Measurements from ENCODE around the gene TXNL4A.
A peak's percentile ranks its signal among the peaks of the same experiment; 100 is the strongest.

TXNL4A gene

GRCh38 chr18:79982736-79983135, 5.6 kb downstream of the TXNL4A start:
- ATAC-seq (ENCODE audit: insufficient read depth, low read depth) (peak; percentile 61; the same call in 1 of the 3 replicates), DNase-seq (peak; percentile 43)
- Histone ChIP-seq H3K27me3 (ENCODE audit: insufficient read depth, low read length, poor library complexity) (no peaks in the 10 kb centered on the region), H3K4me2 (ENCODE audit: insufficient read depth, low read length) (peak overlapping the region; percentile 24; the same call in 1 of the 2 replicates), H3K79me2 (ENCODE audit: insufficient read depth, low read length) (peaks cover 100% of the 10 kb centered on the region), H3K9ac (ENCODE audit: low read depth, low read length) (no peak overlapping the region), H3K27ac (ENCODE audit: low read length) (no peak overlapping the region), H2AFZ (ENCODE audit: low read depth, low read length) (no peak overlapping the region), H3K36me3 (ENCODE audit: insufficient read depth, low read length) (peaks cover 70% of the 10 kb centered on the region), H3K9me3 (ENCODE audit: insufficient read depth, low read length, severe bottlenecking) (no peaks in the 10 kb centered on the region), H4K20me1 (ENCODE audit: insufficient read depth, low read length) (peaks cover 98% of the 10 kb centered on the region), H3K4me3 (ENCODE audit: low read depth in 1 of 2, low read length in 2 of 2) (no peak overlapping the region), H3K4me1 (ENCODE audit: insufficient read depth, low read length) (peaks cover 53% of the 10 kb centered on the region)
- TF ChIP-seq CTCF (IDR thresholded peaks at IDR 0.05; ENCODE audit: borderline replicate concordance, extremely low read depth, low read length, poor library complexity, severe bottlenecking) = no peak
- TF ChIP-seq EZH2 (IDR thresholded peaks at IDR 0.05; ENCODE audit: borderline replicate concordance, low read depth, low read length, severe bottlenecking) = no peak

GRCh38 chr18:79980585-79980984, 7.8 kb downstream of the TXNL4A start:
- Histone ChIP-seq H3K4me2 (ENCODE audit: insufficient read depth, low read length) (0 out of 2 replicates have a peak overlapping the region, but pooled peaks have one; percentile 12), H3K9me3 (ENCODE audit: insufficient read depth, low read length, severe bottlenecking) (no peaks in the 10 kb centered on the region), H3K27ac (ENCODE audit: low read length) (no peak overlapping the region), H3K36me3 (ENCODE audit: insufficient read depth, low read length) (peaks cover 75% of the 10 kb centered on the region), H2AFZ (ENCODE audit: low read depth, low read length) (no peak overlapping the region), H4K20me1 (ENCODE audit: insufficient read depth, low read length) (peaks cover 97% of the 10 kb centered on the region), H3K27me3 (ENCODE audit: insufficient read depth, low read length, poor library complexity) (no peaks in the 10 kb centered on the region), H3K4me1 (ENCODE audit: insufficient read depth, low read length) (peaks cover 33% of the 10 kb centered on the region; the same call in 1 of the 2 replicates), H3K9ac (ENCODE audit: low read depth, low read length) (no peak overlapping the region), H3K4me3 (ENCODE audit: low read depth in 1 of 2, low read length in 2 of 2) (no peak overlapping the region), H3K79me2 (ENCODE audit: insufficient read depth, low read length) (peaks cover 100% of the 10 kb centered on the region)
- DNase-seq (no peak), ATAC-seq (ENCODE audit: insufficient read depth, low read depth) (no peak)
- TF ChIP-seq CTCF (IDR thresholded peaks at IDR 0.05; ENCODE audit: borderline replicate concordance, extremely low read depth, low read length, poor library complexity, severe bottlenecking) (no peak), EZH2 (IDR thresholded peaks at IDR 0.05; ENCODE audit: borderline replicate concordance, low read depth, low read length, severe bottlenecking) (no peak)

- no peak overlapping the region for H2AFZ ChIP-seq (ENCODE audit: low read depth, low read length)
- peaks cover 100% of the 10 kb centered on the region for H3K79me2 ChIP-seq (ENCODE audit: insufficient read depth, low read length)
- no peak for ATAC-seq (ENCODE audit: insufficient read depth, low read depth)
- peaks cover 26% of the 10 kb centered on the region; the same call in 1 of the 2 replicates for H3K4me1 ChIP-seq (ENCODE audit: insufficient read depth, low read length)
- no peaks in the 10 kb centered on the region for H3K9me3 ChIP-seq (ENCODE audit: insufficient read depth, low read length, severe bottlenecking)
- H4K20me1 ChIP-seq (ENCODE audit: insufficient read depth, low read length) = peaks cover 97% of the 10 kb centered on the region
- H3K36me3 ChIP-seq (ENCODE audit: insufficient read depth, low read length) = peaks cover 75% of the 10 kb centered on the region
- 0 out of 2 replicates have a peak overlapping the region, but pooled peaks have one; percentile 6 for H3K9ac ChIP-seq (ENCODE audit: low read depth, low read length)
- no peak for DNase-seq
- H3K4me2 ChIP-seq (ENCODE audit: insufficient read depth, low read length) = no peak overlapping the region
- TF ChIP-seq CTCF (IDR thresholded peaks at IDR 0.05; ENCODE audit: borderline replicate concordance, extremely low read depth, low read length, poor library complexity, severe bottlenecking) = no peak
- TF ChIP-seq EZH2 (IDR thresholded peaks at IDR 0.05; ENCODE audit: borderline replicate concordance, low read depth, low read length, severe bottlenecking) = no peak
- no peak overlapping the region for H3K4me3 ChIP-seq (ENCODE audit: low read depth in 1 of 2, low read length in 2 of 2)
- no peak overlapping the region for H3K27ac ChIP-seq (ENCODE audit: low read length)
- H3K27me3 ChIP-seq (ENCODE audit: insufficient read depth, low read length, poor library complexity) = no peaks in the 10 kb centered on the region
Measured at GRCh38 chr18:79979843-79980242, 8.5 kb downstream of the TXNL4A start.

Data from DND-41 (cell line).